HG02571 (cell line): Measurements from ENCODE around the gene ITPRIP.

ENCODE experiments used
- ATAC-seq: cut with Tn5 transposase; IDR thresholded peaks from one replicate; pipeline ENCODE4 v1.9.1; 2021; ENCODE audit warnings: mild to moderate bottlenecking, moderate library complexity; ENCODE audit not compliant: unreplicated experiment

ITPRIP gene

DNA sequence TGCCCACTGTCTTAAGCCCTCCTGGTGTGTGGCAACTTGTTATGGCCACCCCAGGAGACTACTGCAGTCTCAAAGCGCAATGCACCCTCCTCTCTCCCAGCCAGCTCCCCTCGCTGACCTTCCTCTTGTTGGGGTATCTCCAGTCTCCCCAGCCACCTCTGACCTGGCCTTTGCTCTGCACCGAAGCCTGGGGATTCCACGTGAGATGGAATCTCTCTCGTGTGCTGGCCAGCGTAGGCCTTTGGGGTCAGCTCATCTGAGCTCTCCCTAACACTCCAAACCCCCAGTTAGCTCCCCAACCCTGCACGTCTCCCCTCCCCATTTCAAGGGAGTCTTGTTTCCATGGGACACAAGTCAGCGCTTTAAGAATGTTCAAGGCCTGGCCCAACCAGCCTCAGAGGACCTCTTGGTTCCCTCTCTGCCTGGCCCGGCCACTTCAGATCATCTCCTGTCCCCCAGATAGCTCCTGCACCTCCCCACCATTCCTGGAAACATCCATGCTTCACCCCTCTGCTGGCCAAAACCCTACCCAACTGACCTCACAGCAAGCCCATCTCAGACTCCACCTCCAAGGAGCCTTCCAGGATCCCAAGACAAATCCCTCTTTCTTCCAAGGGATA lies 11.2 kb downstream of the ITPRIP start:
- no peak for ATAC-seq

- ATAC-seq: no peak
These were observed 12.5 kb downstream of the ITPRIP start for GRCh38 chr10:104325436-104326435.

- no peak for ATAC-seq
These were observed 13.3 kb downstream of the ITPRIP start for GRCh38 chr10:104324931-104325330.

GRCh38 chr10:104324221-104324686 lies 14.0 kb downstream of the ITPRIP start:
- ATAC-seq: no peak

GRCh38 chr10:104323760-104324201 lies 14.5 kb downstream of the ITPRIP start:
- no peak for ATAC-seq

DNA sequence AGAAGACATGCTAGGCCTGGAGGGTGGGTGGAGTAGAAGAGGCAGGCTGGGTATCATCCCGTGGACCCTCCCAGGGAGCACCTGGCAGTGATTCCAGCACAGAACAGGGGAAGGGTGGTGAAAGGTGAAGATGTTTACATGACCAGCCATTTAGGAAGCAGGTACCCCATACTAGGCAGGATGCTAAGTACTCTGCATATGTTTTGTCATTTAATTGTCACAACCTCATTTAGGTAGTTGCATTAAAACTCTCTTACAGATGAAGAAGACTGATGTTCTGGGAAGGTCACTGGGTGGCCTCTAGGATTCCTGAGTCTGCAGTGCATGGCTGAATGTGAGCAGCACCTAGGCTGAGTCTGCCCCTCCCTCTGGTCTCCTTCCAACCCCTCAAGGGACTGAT lies 15.2 kb downstream of the ITPRIP start:
- no peak for ATAC-seq

GRCh38 chr10:104322416-104322782 lies 15.9 kb downstream of the ITPRIP start:
- ATAC-seq: no peak

- ATAC-seq: no peak
These were observed 16.4 kb downstream of the ITPRIP start for GRCh38 chr10:104321725-104322415.

DNA sequence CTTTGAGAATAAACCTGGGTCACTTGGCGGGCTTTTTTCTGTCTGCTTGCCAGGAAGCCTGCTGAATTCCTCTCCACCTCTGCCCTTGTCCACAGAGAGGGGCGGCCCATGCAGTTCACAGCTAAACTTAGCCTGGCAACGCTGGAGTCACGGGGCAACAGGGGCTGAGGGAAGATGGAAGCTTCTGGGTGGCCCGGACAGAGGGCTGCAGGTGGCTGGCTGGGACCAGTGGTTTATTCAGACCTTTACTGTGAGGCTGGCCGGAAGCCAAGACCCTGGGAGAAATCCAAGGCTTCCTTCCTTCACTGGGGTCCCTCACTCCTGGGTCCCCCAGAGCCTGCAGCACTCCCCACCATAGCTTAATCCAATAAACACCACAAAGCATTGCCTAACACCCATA lies 17.0 kb downstream of the ITPRIP start:
- no peak for ATAC-seq

- no peak for ATAC-seq
These were observed 19.2 kb downstream of the ITPRIP start for GRCh38 chr10:104318810-104319741.

DNA sequence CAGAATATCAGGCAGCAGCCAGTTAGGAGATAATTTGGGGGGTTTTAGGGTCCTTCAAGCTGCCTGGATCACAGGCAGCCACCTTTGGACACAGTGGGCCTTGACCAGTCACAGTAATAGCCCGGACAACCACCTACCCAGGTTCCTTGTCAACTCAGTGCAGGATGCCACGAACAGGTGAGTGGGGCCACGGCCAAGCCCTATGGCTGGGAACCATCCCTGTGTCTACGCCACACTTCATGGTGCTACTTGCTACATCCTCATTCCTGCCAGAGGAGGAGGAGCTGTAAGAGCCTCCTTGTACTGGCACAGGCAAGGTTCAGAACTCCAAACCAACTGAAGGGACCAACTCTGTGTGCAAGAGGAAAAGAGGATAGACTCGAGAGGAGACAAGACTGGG lies 19.9 kb downstream of the ITPRIP start:
- ATAC-seq: no peak

- ATAC-seq: no peak
These were observed 20.5 kb downstream of the ITPRIP start for GRCh38 chr10:104317726-104318299.

DNA sequence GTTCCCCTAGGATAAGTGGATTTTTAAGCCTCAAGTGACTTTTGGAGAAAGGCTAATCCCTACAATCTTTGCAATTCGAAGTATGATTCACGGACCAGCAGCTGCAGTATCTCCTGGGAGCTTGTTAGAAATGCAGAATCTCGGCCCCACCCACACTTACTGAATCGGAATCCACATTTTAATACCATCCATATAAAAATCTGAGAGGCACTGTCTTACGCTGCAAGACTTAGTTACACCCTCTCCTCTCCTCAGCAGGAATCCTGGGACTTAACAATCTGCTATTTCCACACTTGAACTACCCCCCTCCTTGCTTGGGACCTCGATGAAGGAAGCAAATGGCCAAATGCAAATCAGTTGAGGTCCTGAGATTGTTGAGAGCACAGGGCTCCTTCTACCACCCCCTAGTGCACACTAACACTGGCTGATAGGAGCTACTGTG lies 21.0 kb downstream of the ITPRIP start:
- no peak for ATAC-seq

DNA sequence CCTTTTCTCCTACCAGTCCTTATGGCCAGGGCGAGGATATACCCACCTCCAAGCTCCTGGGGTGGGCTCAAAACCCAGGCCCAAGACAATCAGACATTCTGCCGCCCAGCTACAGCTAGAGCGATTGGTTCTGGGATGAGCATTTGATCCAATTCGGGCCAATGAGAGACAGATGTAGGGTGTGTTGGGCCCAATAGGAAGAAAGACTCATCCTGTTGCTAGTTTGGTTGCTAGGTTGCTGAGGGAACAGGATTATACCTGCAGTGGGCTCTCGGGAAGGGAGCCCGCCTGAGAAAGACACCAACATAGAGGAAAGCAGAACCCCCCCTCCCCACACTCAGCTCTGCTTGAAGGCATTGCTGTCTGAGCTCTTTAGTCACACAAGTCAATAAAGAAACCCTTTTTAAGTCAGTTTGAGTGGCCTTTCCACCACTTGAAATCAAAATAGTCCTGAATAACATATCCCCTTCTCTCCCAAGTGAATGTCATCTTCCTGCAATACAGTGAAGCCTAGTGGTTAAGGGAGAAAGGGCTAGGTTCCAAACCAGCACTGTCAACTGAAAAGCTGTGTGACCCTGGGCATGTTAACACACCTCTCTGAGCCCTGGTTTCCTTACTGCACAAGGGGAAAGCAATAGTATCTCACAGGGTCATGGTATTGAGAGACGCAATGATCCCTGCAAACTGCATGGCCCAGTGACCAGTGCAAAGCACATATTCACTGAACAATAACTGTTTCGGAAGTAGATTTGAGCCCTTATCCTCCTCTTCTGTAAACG lies 21.8 kb downstream of the ITPRIP start:
- ATAC-seq: no peak

- ATAC-seq: no peak
These were observed 22.8 kb downstream of the ITPRIP start for GRCh38 chr10:104315486-104315921.

- no peak for ATAC-seq
These were observed 23.4 kb downstream of the ITPRIP start for GRCh38 chr10:104314591-104315485.

- ATAC-seq: no peak
These were observed 27.0 kb downstream of the ITPRIP start for GRCh38 chr10:104311184-104311720.
